Esophagus muscularis mucosa (tissue), 4 donors: ENCODE data around the gene AS3MT. TPM values are rescaled to one million over a fixed set of nuclear protein-coding genes. Genes with fewer than 3 reads are reported as not detected.

Experiments used
- DNase-seq: peaks from one replicate; pipeline ENCODE4 v3.0.0-alpha.2; 2017; ENCODE audit errors: extremely low spot score
- H3K27ac ChIP-seq, 4 donors: fragments of 200-600 bp; sonication (generic); replicated peaks in 1 of 4; 1 replicate in 3 of 4; 2 replicates in 1 of 4; pipeline ENCODE4 v1.5.1; 2016 to 2019; ENCODE audit warnings: mild to moderate bottlenecking in 1 of 4
- H3K27me3 ChIP-seq, 4 donors: fragments of 200-600 bp; sonication (generic); one replicate each; pipeline versions ENCODE4 v1.5.1 to v1.6.0; 2016 to 2019
- H3K36me3 ChIP-seq, 4 donors: fragments of 200-600 bp; sonication (generic); one replicate each; pipeline ENCODE4 v1.5.1; 2016 to 2019
- H3K4me1 ChIP-seq, 4 donors: fragments of 200-600 bp; sonication (generic); one replicate each; pipeline ENCODE4 v1.5.1; 2016 to 2019
- H3K4me3 ChIP-seq, 4 donors: fragments of 200-600 bp; sonication (generic); 1 replicate in 2 of 4; 2 replicates in 2 of 4; pipeline ENCODE4 v1.5.1; 2016 to 2019; ENCODE audit warnings: mild to moderate bottlenecking in 4 of 4, moderate library complexity in 1 of 4
- H3K9me3 ChIP-seq, 4 donors: fragments of 200-600 bp; sonication (generic); 1 replicate in 3 of 4; 2 replicates in 1 of 4; pipeline ENCODE4 v1.5.1; 2016 to 2019
- CTCF ChIP-seq, 3 experiments: fragments of 200-600 bp in 2 of 3; fragments of 450-650 bp in 1 of 3; sonication (generic) in 2 of 3; IDR thresholded peaks; one replicate each; pipeline ENCODE4 v1.5.1; 2017 to 2019; ENCODE audit warnings: antibody characterized with exemption in 3 of 3, mild to moderate bottlenecking in 2 of 3, moderate library complexity in 1 of 3
- EP300 ChIP-seq: sonication (generic); formaldehyde crosslinking; IDR thresholded peaks from one replicate; pipeline ENCODE4 v1.6.1; 2017; ENCODE audit warnings: antibody characterized with exemption
- POLR2A ChIP-seq: fragments of 450-650 bp; IDR thresholded peaks from one replicate; pipeline ENCODE4 v1.6.1; 2017; ENCODE audit warnings: antibody characterized with exemption, moderate library complexity, mild to moderate bottlenecking, low read depth
- POLR2AphosphoS5 ChIP-seq, 2 donors: sonication (generic); formaldehyde crosslinking; IDR thresholded peaks; one replicate each; pipeline ENCODE4 v1.6.1; 2017; ENCODE audit warnings: antibody characterized with exemption in 2 of 2
- WGBS: methylation state at CpG from one replicate; pipeline ENCODE4 v1.1.5; 2018; 5-methylcytosine and 5-hydroxymethylcytosine counted together
- intact Hi-C: fragments of 100-400 bp; cut with DNase I; formaldehyde crosslinking; loops from one replicate; pipeline ENCODE4 v1.15.1; 2023
- total RNA-seq, 4 donors: library from RNA; depleted of rRNA; stranded (reverse); fragments of >200 nt; gene quantifications; one replicate each; pipeline versions ENCODE4 v1.1.0 to v1.2.1, GENCODE V29; 2016

AS3MT gene
- total RNA-seq, 4 donors from 2014 or later: 5.1 to 9.3 (median 6.8) TPM

DNA sequence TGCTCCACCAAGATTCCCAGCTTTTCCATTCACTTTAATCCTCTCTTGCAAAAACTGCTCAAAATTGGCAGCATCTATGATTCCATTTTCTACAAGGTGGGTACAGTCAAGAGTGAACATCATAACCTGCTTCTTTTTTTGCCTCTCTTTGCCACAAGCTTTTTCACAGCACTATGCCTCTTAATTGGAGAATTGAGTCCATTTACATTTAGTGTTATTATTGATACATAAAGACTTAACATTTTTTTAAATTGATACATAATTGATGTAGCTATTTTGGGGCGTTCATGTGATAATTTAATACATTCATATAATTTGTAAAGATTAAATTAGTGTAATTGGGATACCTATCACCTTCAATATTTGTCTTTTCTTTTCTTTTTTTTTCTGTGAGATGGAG lies 18.8 kb downstream of the AS3MT start:
- no peak for TF ChIP-seq EP300
- no peak for TF ChIP-seq POLR2AphosphoS5 (IDR thresholded peaks at IDR 0.05)
- no peak for TF ChIP-seq CTCF (IDR thresholded peaks at IDR 0.05)
- TF ChIP-seq POLR2A: no peak
- Histone ChIP-seq H3K27me3 (no peaks in the 10 kb centered on the region), H3K36me3 (peaks cover 4 to 53% (median 21%) of the 10 kb centered on the region in 4 donors), H3K9me3 (no peaks in the 10 kb centered on the region), H3K4me1 (no peaks in the 10 kb centered on the region), H3K4me3 (no peak overlapping the region), H3K27ac (no peak overlapping the region)
- no peak for DNase-seq
- WGBS: 100% methylated on average over 1 of the region's 1 CpG
- intact Hi-C loops: no loop called here

DNA sequence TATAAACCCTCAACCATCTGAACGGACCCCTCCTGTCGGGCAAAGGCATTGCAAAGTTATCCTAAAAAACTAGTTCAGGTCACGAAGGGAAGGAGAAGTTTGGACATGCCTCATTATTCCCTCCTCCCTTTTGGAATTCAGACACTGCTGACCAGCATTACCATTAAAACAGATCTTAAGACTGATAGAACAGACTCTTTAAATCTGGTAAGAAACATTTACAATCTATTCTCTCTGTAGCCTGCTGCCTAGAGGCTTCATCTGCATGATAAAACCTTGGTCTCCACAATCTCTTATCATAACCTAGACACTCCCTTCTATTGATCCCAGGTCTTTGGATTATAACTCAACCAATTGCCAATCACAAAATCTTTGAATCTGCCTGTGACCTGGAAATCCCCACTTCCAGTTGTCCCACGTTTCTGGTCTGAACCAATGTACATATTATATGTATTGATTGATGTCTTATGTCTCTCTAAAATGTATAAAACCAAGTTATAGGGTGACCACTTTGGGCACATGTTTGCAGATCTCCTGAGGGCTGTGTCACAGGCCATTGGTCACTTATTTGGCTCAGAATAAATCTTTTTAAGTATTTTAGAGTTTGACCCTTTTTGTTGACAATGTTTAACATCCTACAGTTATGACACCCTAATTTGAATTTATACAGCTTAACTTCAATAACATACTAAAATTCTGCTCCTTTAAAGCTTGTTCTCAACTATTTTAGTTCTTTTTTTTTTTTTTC lies 25.4 kb downstream of the AS3MT start:
- WGBS: 86% methylated on average over 4 of the region's 4 CpGs
- DNase-seq: no peak
- H3K4me3 ChIP-seq: no peak overlapping the region
- H3K9me3 ChIP-seq: no peaks in the 10 kb centered on the region
- no peak overlapping the region for H3K27ac ChIP-seq
- H3K36me3 ChIP-seq: peaks cover 4 to 80% (median 32%) of the 10 kb centered on the region in 4 donors
- TF ChIP-seq POLR2A (no peak), EP300 (no peak), CTCF (IDR thresholded peaks at IDR 0.05) (no peak), POLR2AphosphoS5 (IDR thresholded peaks at IDR 0.05) (no peak)
- no peaks in the 10 kb centered on the region for H3K4me1 ChIP-seq
- intact Hi-C loops: no loop called here
- no peaks in the 10 kb centered on the region for H3K27me3 ChIP-seq

- H3K36me3 ChIP-seq: peaks cover 0 to 38% (median 11%) of the 10 kb centered on the region in 4 donors
- no peaks in the 10 kb centered on the region for H3K27me3 ChIP-seq
- DNase-seq: peak; percentile 29
- no peaks in the 10 kb centered on the region for H3K4me1 ChIP-seq
- H3K27ac ChIP-seq: no peak overlapping the region
- intact Hi-C loops: loop anchor here (1.0 to 2.0 kb wide), 2 partner anchors 65 to 171 kb away; no protein-coding TSS in a partner anchor
- TF ChIP-seq POLR2AphosphoS5 (IDR thresholded peaks at IDR 0.05): no peak
- TF ChIP-seq CTCF (IDR thresholded peaks at IDR 0.05): no peak
- no peak for TF ChIP-seq EP300
- no peak for TF ChIP-seq POLR2A
- 77% methylated on average over 3 of the region's 3 CpGs for WGBS
- H3K4me3 ChIP-seq: no peak overlapping the region
- no peaks in the 10 kb centered on the region for H3K9me3 ChIP-seq
These were observed 30.7 kb downstream of the AS3MT start for GRCh38 chr10:102900006-102900405.

DNA sequence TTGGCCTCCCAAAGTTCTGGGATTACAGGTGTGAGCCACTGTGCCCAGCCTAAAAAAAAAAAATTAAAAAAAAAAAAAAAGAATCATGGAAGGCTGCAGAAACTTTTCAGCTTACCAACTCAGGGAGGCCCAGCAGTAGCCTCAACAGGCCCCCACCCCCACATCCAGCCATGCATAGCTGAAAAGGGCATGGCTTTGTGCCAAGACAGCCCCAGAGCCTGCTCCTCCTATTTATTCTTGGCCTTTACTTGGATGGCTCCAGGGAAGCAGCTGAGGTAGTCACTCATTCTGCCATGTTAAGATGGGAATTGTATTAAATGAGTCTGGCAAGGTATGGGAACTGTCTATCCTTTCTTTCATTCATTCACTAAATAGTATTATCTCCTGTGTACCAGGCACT lies 35.1 kb downstream of the AS3MT start:
- H3K9me3 ChIP-seq: no peaks in the 10 kb centered on the region
- H3K27me3 ChIP-seq: no peaks in the 10 kb centered on the region
- H3K36me3 ChIP-seq: peaks cover 0 to 11% (median 4%) of the 10 kb centered on the region in 4 donors
- H3K4me1 ChIP-seq: no peaks in the 10 kb centered on the region
- no peak overlapping the region for H3K27ac ChIP-seq
- TF ChIP-seq CTCF (IDR thresholded peaks at IDR 0.05): no peak
- TF ChIP-seq POLR2AphosphoS5 (IDR thresholded peaks at IDR 0.05): no peak
- no peak for TF ChIP-seq POLR2A
- no peak for TF ChIP-seq EP300
- DNase-seq: no peak
- intact Hi-C loops: no loop called here
- H3K4me3 ChIP-seq: no peak overlapping the region
